GM19397 (cell line): Measurements from ENCODE around the gene XRCC5.

ENCODE experiments used
- ATAC-seq: cut with Tn5 transposase; IDR thresholded peaks from one replicate; pipeline ENCODE4 v1.9.1; 2021; ENCODE audit warnings: mild to moderate bottlenecking, moderate library complexity; ENCODE audit not compliant: unreplicated experiment

Gene XRCC5

DNA sequence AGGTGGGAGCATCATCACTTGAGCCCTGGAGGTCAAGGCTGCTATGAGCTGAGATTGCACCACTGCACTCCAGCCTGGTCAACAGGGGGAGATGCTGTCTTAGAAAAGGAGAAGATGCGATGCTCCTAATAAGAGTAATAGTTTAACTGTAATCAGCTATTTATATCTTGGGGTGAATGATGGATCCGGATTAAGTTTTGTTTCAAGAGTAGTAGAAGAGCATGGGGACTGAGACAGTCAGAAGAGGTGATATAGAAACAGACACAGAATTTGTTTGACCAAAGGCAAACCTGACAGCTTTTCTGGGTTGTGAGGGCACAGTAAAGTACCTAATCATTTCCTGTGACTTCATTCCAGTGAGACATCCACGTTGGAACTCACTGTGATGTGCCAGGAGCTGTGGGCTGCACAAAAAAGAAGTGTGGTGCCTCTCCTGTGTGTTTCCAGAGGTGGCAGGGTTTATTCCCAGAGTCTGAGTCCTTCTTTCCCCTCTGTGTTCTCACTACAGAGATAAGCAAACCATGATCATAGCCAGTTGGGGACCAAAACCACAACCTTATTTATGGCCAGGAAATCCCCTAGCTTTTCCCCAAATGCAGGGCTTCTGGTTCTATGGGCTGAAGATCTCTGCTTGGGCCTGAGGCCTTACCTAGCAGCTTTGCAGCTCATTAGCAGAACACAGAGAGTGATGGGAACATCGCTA is 113.7 kb downstream of the XRCC5 start:
- ATAC-seq, result peak; percentile 59

DNA sequence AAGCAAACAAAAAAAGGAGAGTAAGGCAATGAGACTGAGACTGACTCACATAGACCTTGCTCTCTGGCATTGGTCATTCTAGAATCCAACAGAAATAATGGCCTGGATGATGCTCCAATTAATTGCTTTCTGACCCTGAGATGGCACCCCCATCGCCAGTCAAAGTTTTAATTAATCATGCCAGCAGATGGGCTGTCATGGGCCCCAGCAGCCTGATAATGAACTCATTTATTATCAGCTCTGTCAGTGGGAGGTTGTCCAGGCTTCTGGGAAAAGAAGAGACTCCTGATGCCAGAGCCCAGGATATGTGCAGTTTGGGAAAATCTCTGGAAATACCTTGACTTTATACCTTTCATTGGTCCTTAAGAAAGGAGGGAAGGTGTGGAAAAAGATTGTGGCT is 115.2 kb downstream of the XRCC5 start:
- ATAC-seq, result no peak

DNA sequence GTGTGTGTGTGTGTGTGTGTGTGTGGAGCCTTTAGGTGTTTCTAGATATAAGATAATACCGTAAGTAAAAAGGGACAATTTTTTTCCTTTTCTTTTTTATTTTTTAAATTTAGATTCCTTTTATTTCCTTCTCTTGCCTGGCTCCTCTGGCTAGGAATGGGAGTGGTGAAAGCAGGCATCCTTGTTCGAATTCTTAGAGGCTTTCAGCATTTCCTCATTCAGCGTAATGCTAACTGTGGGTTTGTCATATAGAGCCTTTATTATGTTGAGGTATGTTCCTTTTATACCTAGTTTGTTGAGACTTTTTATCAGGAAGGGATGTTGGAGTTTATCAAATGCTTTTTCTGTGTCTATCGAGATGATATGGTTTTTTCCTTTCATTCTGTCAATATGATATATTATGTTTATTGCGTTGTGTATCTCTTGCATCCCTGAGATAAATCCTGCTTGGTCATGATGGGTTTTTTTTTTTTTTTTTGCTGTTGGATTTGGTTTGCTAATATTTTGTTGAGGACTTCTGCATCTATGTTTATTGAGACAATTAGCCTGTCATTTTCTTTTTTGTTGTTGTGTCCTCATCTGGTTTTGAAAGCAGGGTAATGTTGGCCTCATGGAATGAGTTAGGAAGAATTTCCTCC is 120.2 kb downstream of the XRCC5 start:
- no peak for ATAC-seq

DNA sequence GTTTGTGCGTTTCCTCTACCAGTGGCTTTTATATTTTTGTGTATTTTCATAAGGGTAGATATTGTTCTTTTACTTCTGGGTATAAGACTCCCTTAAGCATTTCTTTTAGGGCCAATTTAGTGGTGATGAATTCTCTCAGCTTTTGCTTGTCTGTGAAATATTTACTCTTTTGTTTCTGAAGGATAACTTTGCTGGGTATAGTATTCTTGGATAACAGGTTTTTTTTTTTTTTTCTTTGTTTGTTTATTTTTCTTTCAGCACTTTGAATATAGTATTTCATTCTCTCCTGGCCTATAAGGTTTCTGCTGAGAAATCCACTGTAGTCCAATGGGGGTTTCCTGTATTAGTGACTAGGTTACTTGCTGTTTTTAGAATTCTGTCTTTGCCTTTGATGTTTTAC is 122.7 kb downstream of the XRCC5 start:
- ATAC-seq, result no peak

- no peak for ATAC-seq
These were observed 123.6 kb downstream of the XRCC5 start for GRCh38 chr2:216232721-216233120.

- ATAC-seq, result no peak
These were observed 124.3 kb downstream of the XRCC5 start for GRCh38 chr2:216233281-216233995.

- ATAC-seq, result no peak
These were observed 125.0 kb downstream of the XRCC5 start for GRCh38 chr2:216234106-216234505.

DNA sequence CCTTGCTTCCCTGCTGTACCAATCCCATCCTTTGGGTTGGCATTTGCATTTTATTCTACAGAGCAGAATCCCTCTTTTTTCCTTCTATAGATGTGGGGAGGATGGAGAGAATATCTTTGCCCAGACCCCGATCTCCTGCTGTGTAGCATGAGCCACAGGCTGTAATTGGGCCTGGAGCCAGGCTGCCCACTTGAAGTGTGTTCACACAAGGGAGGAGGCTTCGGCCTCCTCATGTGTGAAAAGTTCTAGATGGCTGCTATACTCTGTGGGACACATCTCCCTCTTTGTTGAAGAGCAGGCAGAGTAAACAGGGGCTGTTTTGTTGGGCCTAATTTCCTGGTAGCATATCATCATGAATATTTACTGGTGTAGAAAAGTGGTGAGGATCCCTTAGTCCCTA is 126.3 kb downstream of the XRCC5 start:
- no peak for ATAC-seq

DNA sequence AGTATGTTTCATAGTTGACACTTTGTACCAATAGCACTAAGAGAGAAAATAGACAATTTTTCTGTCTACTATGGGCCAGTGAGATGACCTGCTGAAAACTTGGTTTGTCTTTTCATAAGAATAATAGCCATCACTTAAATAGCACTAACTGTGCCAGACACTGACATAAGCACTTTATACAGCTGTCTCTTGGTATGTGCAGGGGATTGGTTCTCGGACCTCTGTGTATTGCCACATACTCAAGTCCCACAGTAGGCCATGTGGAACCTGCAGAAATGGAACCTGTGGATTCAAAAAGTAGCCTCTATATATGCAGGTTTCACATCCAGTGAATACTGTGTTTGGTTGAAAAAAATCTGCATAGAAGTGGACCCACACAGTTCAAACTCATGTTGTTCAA is 126.7 kb downstream of the XRCC5 start:
- ATAC-seq, result no peak

- no peak for ATAC-seq
These were observed 127.3 kb downstream of the XRCC5 start for GRCh38 chr2:216236486-216236885.

- no peak for ATAC-seq
These were observed 133.2 kb downstream of the XRCC5 start for GRCh38 chr2:216242365-216242764.

DNA sequence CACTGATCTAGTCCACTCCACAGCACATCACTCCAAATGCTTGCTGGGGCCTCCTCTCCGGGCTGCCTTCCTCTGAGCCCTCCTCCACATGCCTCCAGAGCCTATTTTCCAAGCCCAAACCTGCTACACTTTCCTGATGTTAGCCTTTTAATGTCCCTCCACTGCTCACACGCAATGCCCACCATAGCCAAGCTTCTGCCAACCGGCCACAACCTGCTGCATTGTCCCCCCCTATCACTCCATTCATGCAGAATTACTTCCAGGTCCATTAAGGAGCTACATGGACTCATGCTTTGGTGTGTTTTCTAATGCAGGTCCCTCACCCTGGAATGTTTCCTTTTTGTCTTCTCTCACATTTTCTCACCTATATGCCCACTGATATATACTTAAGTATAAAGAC is 133.9 kb downstream of the XRCC5 start:
- no peak for ATAC-seq

DNA sequence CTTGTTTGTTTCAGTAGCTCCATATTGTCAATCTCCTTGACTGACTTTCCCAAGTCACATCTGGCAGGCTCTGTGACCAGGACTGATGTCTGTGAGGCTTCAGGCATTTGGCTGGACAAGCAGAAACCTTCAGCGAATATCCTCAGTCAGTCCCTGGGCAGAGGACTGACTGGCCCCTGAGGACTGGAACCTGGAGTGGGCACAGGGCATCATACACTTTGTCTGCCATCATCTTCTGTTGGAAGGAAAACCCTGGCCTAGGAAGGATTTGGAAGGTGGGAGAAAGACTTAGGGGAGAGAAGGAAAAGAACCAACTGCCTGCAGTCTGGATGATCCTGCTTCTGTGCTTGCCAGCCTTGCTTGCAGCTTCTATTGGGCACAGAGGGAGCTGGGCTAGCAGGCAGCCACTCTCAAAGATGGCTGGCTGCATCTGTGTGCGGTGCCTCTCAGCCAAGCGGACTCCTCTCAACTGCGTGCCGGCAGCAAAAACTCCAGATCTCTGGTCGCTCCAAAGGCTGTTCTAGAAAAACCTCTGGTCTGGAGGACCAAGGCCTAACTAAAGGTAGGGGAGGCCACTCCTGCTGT is 136.3 kb downstream of the XRCC5 start:
- ATAC-seq, result no peak

- ATAC-seq, result no peak
These were observed 137.6 kb downstream of the XRCC5 start for GRCh38 chr2:216246766-216247165.
